Mammary epithelial cell (primary cell): ENCODE measurements around the gene AKR1C4.

Experiments used
- CTCF ChIP-seq, 2 donors: IDR thresholded peaks in 1 of 2; conservative IDR thresholded peaks in 1 of 2; 2 replicates each; pipeline ENCODE4 v1.5.1; 2011 to 2012; ENCODE audit warnings: inconsistent platforms in 2 of 2, low read length in 2 of 2, mild to moderate bottlenecking in 2 of 2, control low read depth in 1 of 2, low read depth in 1 of 2; ENCODE audit not compliant: insufficient read depth in 1 of 2; ENCODE audit errors: extremely low read depth in 1 of 2
- EZH2 ChIP-seq: IDR thresholded peaks from 2 replicates; pipeline ENCODE4 v1.6.1; 2012; ENCODE audit warnings: low read length, inconsistent platforms, borderline replicate concordance

GRCh38 chr10:5243521-5243987, 46.9 kb downstream of the AKR1C4 start:
- no peak for TF ChIP-seq CTCF (conservative IDR thresholded peaks at IDR 0.05 in 1 of 2, IDR thresholded peaks at IDR 0.05 in 1 of 2; ENCODE audit: extremely low read depth in 1 of 2, insufficient read depth in 1 of 2, low read depth in 1 of 2, low read length in 2 of 2)
- TF ChIP-seq EZH2: no peak
